ENCODE data around the gene TMTC4. TPM values are rescaled to one million over a fixed set of nuclear protein-coding genes. Genes with fewer than 3 reads are reported as not detected.
A peak's percentile ranks its signal among the peaks of the same experiment; 100 is the strongest.

Gene TMTC4
- total RNA-seq, 1 donor from 2014 or later = 59.4 TPM

- Histone ChIP-seq H4K20me1 (ENCODE audit: low read depth) (peaks cover 36% of the 10 kb centered on the region), H3K4me2 (peak overlapping the region; percentile 95), H3K79me2 (ENCODE audit: low read depth) (peaks cover 39% of the 10 kb centered on the region), H3K9ac (no peak overlapping the region), H3K4me1 (peaks cover 16% of the 10 kb centered on the region), H3K27me3 (peaks cover 23% of the 10 kb centered on the region), H3K36me3 (no peaks in the 10 kb centered on the region), H3K4me3 (peak overlapping the region; percentile 57), H3K9me3 (ENCODE audit: low read depth) (no peaks in the 10 kb centered on the region), H3K27ac (no peak overlapping the region), H3F3A (ENCODE audit: low read depth) (peaks cover 15% of the 10 kb centered on the region), H2AFZ (replicated peaks) (peak overlapping the region; percentile 77)
- Mint-ChIP-seq H3K4me3 (peak overlapping the region; percentile 80), H3K9me3 (no peaks in the 10 kb centered on the region), H3K4me1 (peaks cover 29% of the 10 kb centered on the region), H3K36me3 (peaks cover 2% of the 10 kb centered on the region), H3K27ac (no peak overlapping the region), H3K27me3 (ENCODE audit: insufficient read depth, low read depth) (peaks cover 23% of the 10 kb centered on the region)
- TF ChIP-seq CTCF (IDR thresholded peaks at IDR 0.05) = peak; percentile 52
- TF ChIP-seq EZH2phosphoT487 (IDR thresholded peaks at IDR 0.05) = no peak
- no peak for TF ChIP-seq EZH2 (IDR thresholded peaks at IDR 0.05)
- DNase-seq (ENCODE audit: low spot score) = peak; percentile 98
Measured at GRCh38 chr13:100674872-100675660, 471 bp upstream of the TMTC4 start.

- Histone ChIP-seq H3F3A (ENCODE audit: low read depth) (peaks cover 15% of the 10 kb centered on the region), H4K20me1 (ENCODE audit: low read depth) (peaks cover 45% of the 10 kb centered on the region), H3K27ac (peak overlapping the region; percentile 20), H2AFZ (replicated peaks) (peak overlapping the region; percentile 72), H3K4me1 (peaks cover 16% of the 10 kb centered on the region), H3K9ac (no peak overlapping the region), H3K9me3 (ENCODE audit: low read depth) (no peaks in the 10 kb centered on the region), H3K79me2 (ENCODE audit: low read depth) (peaks cover 46% of the 10 kb centered on the region), H3K4me3 (peak overlapping the region; percentile 65), H3K27me3 (peaks cover 23% of the 10 kb centered on the region), H3K4me2 (peak overlapping the region; percentile 93), H3K36me3 (no peaks in the 10 kb centered on the region)
- Mint-ChIP-seq H3K27ac (peak overlapping the region; percentile 99), H3K9me3 (no peaks in the 10 kb centered on the region), H3K36me3 (peaks cover 6% of the 10 kb centered on the region), H3K4me1 (peaks cover 36% of the 10 kb centered on the region), H3K27me3 (ENCODE audit: insufficient read depth, low read depth) (peaks cover 16% of the 10 kb centered on the region), H3K4me3 (peak overlapping the region; percentile 98)
- peak; percentile 78 for DNase-seq (ENCODE audit: low spot score)
- no peak for TF ChIP-seq EZH2phosphoT487 (IDR thresholded peaks at IDR 0.05)
- TF ChIP-seq EZH2 (IDR thresholded peaks at IDR 0.05) = no peak
- no peak for TF ChIP-seq CTCF (IDR thresholded peaks at IDR 0.05)
Measured at GRCh38 chr13:100673713-100674571, 653 bp downstream of the TMTC4 start.

- TF ChIP-seq CTCF (IDR thresholded peaks at IDR 0.05) (no peak), EZH2 (IDR thresholded peaks at IDR 0.05) (no peak), EZH2phosphoT487 (IDR thresholded peaks at IDR 0.05) (no peak)
- Mint-ChIP-seq H3K27ac (peak overlapping the region; percentile 99), H3K27me3 (ENCODE audit: insufficient read depth, low read depth) (peaks cover 12% of the 10 kb centered on the region), H3K9me3 (no peaks in the 10 kb centered on the region), H3K4me1 (peaks cover 37% of the 10 kb centered on the region), H3K36me3 (peaks cover 11% of the 10 kb centered on the region), H3K4me3 (peak overlapping the region; percentile 98)
- Histone ChIP-seq H3K27ac (no peak overlapping the region), H3K36me3 (no peaks in the 10 kb centered on the region), H3K27me3 (peaks cover 23% of the 10 kb centered on the region), H3K4me2 (peak overlapping the region; percentile 93), H4K20me1 (ENCODE audit: low read depth) (peaks cover 46% of the 10 kb centered on the region), H3F3A (ENCODE audit: low read depth) (peaks cover 15% of the 10 kb centered on the region), H3K4me1 (peaks cover 16% of the 10 kb centered on the region), H3K9me3 (ENCODE audit: low read depth) (no peaks in the 10 kb centered on the region), H3K79me2 (ENCODE audit: low read depth) (peaks cover 46% of the 10 kb centered on the region), H3K4me3 (peak overlapping the region; percentile 65), H2AFZ (replicated peaks) (no peak overlapping the region), H3K9ac (no peak overlapping the region)
- peak; percentile 71 for DNase-seq (ENCODE audit: low spot score)
Measured at GRCh38 chr13:100673376-100673712, 1.3 kb downstream of the TMTC4 start.
